ENCODE data around the gene DGKG.

Gene DGKG

GRCh38 chr3:186352369-186352768 is 9.7 kb downstream of the DGKG start:
- no peak overlapping the region for H3K27ac Mint-ChIP-seq
- H3K9me3 Mint-ChIP-seq: no peaks in the 10 kb centered on the region
- H3K4me1 Mint-ChIP-seq: no peaks in the 10 kb centered on the region
- no peak for ATAC-seq
- H3K4me3 Mint-ChIP-seq: no peak overlapping the region
- DNase-seq (ENCODE audit: low spot score in 2 of 2): no peak
- no peaks in the 10 kb centered on the region for H3K36me3 Mint-ChIP-seq

GRCh38 chr3:186342197-186342596 is 19.8 kb downstream of the DGKG start:
- no peak overlapping the region for H3K27ac Mint-ChIP-seq
- no peak overlapping the region for H3K4me3 Mint-ChIP-seq
- ATAC-seq: peak; percentile 42
- peaks cover 3% of the 10 kb centered on the region for H3K9me3 Mint-ChIP-seq
- no peaks in the 10 kb centered on the region for H3K36me3 Mint-ChIP-seq
- no peak for DNase-seq (ENCODE audit: low spot score in 2 of 2)
- H3K4me1 Mint-ChIP-seq: no peaks in the 10 kb centered on the region

GRCh38 chr3:186340204-186340603 is 21.8 kb downstream of the DGKG start:
- no peak for DNase-seq (ENCODE audit: low spot score in 2 of 2)

GRCh38 chr3:186339180-186339918 is 22.7 kb downstream of the DGKG start:
- H3K9me3 Mint-ChIP-seq: peaks cover 3% of the 10 kb centered on the region
- no peaks in the 10 kb centered on the region for H3K4me1 Mint-ChIP-seq
- no peak overlapping the region for H3K27ac Mint-ChIP-seq
- no peak overlapping the region for H3K4me3 Mint-ChIP-seq
- DNase-seq (ENCODE audit: low spot score in 2 of 2): no peak
- no peaks in the 10 kb centered on the region for H3K36me3 Mint-ChIP-seq
- ATAC-seq: no peak

More at GRCh38 chr3:186340204-186340603, 21.8 kb downstream of the DGKG start:
- ATAC-seq: no peak
- H3K4me1 Mint-ChIP-seq: no peaks in the 10 kb centered on the region
- H3K27ac Mint-ChIP-seq: no peak overlapping the region
- H3K4me3 Mint-ChIP-seq: no peak overlapping the region
- H3K9me3 Mint-ChIP-seq: peaks cover 3% of the 10 kb centered on the region
- H3K36me3 Mint-ChIP-seq: no peaks in the 10 kb centered on the region

GRCh38 chr3:186333256-186333655 is 28.8 kb downstream of the DGKG start:
- no peak overlapping the region for H3K4me3 Mint-ChIP-seq
- DNase-seq (ENCODE audit: low spot score in 2 of 2) (no peak), ATAC-seq (no peak)
- no peaks in the 10 kb centered on the region for H3K9me3 Mint-ChIP-seq
- no peak overlapping the region for H3K27ac Mint-ChIP-seq
- H3K36me3 Mint-ChIP-seq: no peaks in the 10 kb centered on the region
- no peaks in the 10 kb centered on the region for H3K4me1 Mint-ChIP-seq

GRCh38 chr3:186330772-186331460 is 31.1 kb downstream of the DGKG start:
- ATAC-seq: peak; percentile 70

GRCh38 chr3:186329589-186329988 is 32.4 kb downstream of the DGKG start:
- Mint-ChIP-seq H3K4me1 (no peaks in the 10 kb centered on the region), H3K9me3 (no peaks in the 10 kb centered on the region), H3K4me3 (no peak overlapping the region), H3K36me3 (no peaks in the 10 kb centered on the region), H3K27ac (no peak overlapping the region)
- ATAC-seq (no peak), DNase-seq (ENCODE audit: low spot score in 2 of 2) (no peak)

More at GRCh38 chr3:186330772-186331460, 31.1 kb downstream of the DGKG start:
- no peak for DNase-seq (ENCODE audit: low spot score in 2 of 2)
- no peaks in the 10 kb centered on the region for H3K9me3 Mint-ChIP-seq
- H3K4me3 Mint-ChIP-seq: no peak overlapping the region
- no peaks in the 10 kb centered on the region for H3K36me3 Mint-ChIP-seq
- H3K4me1 Mint-ChIP-seq: no peaks in the 10 kb centered on the region
- H3K27ac Mint-ChIP-seq: no peak overlapping the region

GRCh38 chr3:186327912-186328487 is 34.0 kb downstream of the DGKG start:
- DNase-seq (ENCODE audit: low spot score in 2 of 2) (no peak), ATAC-seq (no peak)
- Mint-ChIP-seq H3K27ac (no peak overlapping the region), H3K9me3 (no peaks in the 10 kb centered on the region), H3K4me1 (no peaks in the 10 kb centered on the region), H3K4me3 (no peak overlapping the region), H3K36me3 (no peaks in the 10 kb centered on the region)

- no peak for ATAC-seq
- Mint-ChIP-seq H3K27ac (no peak overlapping the region), H3K36me3 (no peaks in the 10 kb centered on the region), H3K4me1 (no peaks in the 10 kb centered on the region), H3K4me3 (no peak overlapping the region), H3K9me3 (no peaks in the 10 kb centered on the region)
- DNase-seq (ENCODE audit: low spot score in 2 of 2): no peak
Measured at GRCh38 chr3:186322761-186323160, 39.3 kb downstream of the DGKG start.

- Mint-ChIP-seq H3K4me3 (no peak overlapping the region), H3K4me1 (no peaks in the 10 kb centered on the region), H3K27ac (no peak overlapping the region), H3K36me3 (no peaks in the 10 kb centered on the region), H3K9me3 (no peaks in the 10 kb centered on the region)
- ATAC-seq (no peak), DNase-seq (ENCODE audit: low spot score in 2 of 2) (no peak)
Measured at GRCh38 chr3:186321746-186322145, 40.3 kb downstream of the DGKG start.

GRCh38 chr3:186320862-186321568 is 41.0 kb downstream of the DGKG start:
- peak; percentile 32 for ATAC-seq
- Mint-ChIP-seq H3K4me1 (no peaks in the 10 kb centered on the region), H3K4me3 (no peak overlapping the region), H3K27ac (no peak overlapping the region), H3K9me3 (no peaks in the 10 kb centered on the region), H3K36me3 (no peaks in the 10 kb centered on the region)
- DNase-seq (ENCODE audit: low spot score in 2 of 2): no peak

- DNase-seq (ENCODE audit: low spot score in 2 of 2) (no peak), ATAC-seq (no peak)
- no peak overlapping the region for H3K27ac Mint-ChIP-seq
- no peaks in the 10 kb centered on the region for H3K36me3 Mint-ChIP-seq
- H3K4me3 Mint-ChIP-seq: no peak overlapping the region
- H3K9me3 Mint-ChIP-seq: no peaks in the 10 kb centered on the region
- no peaks in the 10 kb centered on the region for H3K4me1 Mint-ChIP-seq
Measured at GRCh38 chr3:186319945-186320344, 42.1 kb downstream of the DGKG start.

GRCh38 chr3:186318135-186318534 is 43.9 kb downstream of the DGKG start:
- Mint-ChIP-seq H3K27ac (no peak overlapping the region), H3K9me3 (no peaks in the 10 kb centered on the region), H3K36me3 (no peaks in the 10 kb centered on the region), H3K4me3 (no peak overlapping the region), H3K4me1 (no peaks in the 10 kb centered on the region)
- DNase-seq (ENCODE audit: low spot score in 2 of 2) (no peak), ATAC-seq (no peak)

GRCh38 chr3:186317478-186317877 is 44.6 kb downstream of the DGKG start:
- no peaks in the 10 kb centered on the region for H3K9me3 Mint-ChIP-seq
- no peak for ATAC-seq
- DNase-seq (ENCODE audit: low spot score in 2 of 2): no peak
- no peak overlapping the region for H3K4me3 Mint-ChIP-seq
- no peaks in the 10 kb centered on the region for H3K4me1 Mint-ChIP-seq
- H3K36me3 Mint-ChIP-seq: no peaks in the 10 kb centered on the region
- no peak overlapping the region for H3K27ac Mint-ChIP-seq

GRCh38 chr3:186316666-186317260 is 45.3 kb downstream of the DGKG start:
- no peak overlapping the region for H3K27ac Mint-ChIP-seq
- no peak overlapping the region for H3K4me3 Mint-ChIP-seq
- no peaks in the 10 kb centered on the region for H3K9me3 Mint-ChIP-seq
- no peaks in the 10 kb centered on the region for H3K36me3 Mint-ChIP-seq
- no peak for ATAC-seq
- no peak for DNase-seq (ENCODE audit: low spot score in 2 of 2)
- H3K4me1 Mint-ChIP-seq: no peaks in the 10 kb centered on the region
